Measurements from ENCODE around the gene ARL13B. TPM values are rescaled to one million over a fixed set of nuclear protein-coding genes. Genes with fewer than 3 reads are reported as not detected.

ARL13B gene
- polyA plus RNA-seq, 1 experiment = 4.6 TPM

- no peak overlapping the region for H3K4me3 ChIP-seq (ENCODE audit: low read depth, low read length)
- POLR2A ChIA-PET = no interaction called here
- CTCF ChIA-PET = no interaction called here
- H3K27me3 ChIP-seq (ENCODE audit: control insufficient read depth, insufficient read depth, low read length) = no peaks in the 10 kb centered on the region
- DNase-seq (ENCODE audit: low read depth) = no peak
- no peaks in the 10 kb centered on the region for H3K36me3 ChIP-seq (ENCODE audit: control insufficient read depth, insufficient read depth, low read length)
- TF ChIP-seq, protein P1, sequence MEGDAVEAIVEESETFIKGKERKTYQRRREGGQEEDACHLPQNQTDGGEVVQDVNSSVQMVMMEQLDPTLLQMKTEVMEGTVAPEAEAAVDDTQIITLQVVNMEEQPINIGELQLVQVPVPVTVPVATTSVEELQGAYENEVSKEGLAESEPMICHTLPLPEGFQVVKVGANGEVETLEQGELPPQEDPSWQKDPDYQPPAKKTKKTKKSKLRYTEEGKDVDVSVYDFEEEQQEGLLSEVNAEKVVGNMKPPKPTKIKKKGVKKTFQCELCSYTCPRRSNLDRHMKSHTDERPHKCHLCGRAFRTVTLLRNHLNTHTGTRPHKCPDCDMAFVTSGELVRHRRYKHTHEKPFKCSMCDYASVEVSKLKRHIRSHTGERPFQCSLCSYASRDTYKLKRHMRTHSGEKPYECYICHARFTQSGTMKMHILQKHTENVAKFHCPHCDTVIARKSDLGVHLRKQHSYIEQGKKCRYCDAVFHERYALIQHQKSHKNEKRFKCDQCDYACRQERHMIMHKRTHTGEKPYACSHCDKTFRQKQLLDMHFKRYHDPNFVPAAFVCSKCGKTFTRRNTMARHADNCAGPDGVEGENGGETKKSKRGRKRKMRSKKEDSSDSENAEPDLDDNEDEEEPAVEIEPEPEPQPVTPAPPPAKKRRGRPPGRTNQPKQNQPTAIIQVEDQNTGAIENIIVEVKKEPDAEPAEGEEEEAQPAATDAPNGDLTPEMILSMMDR (IDR thresholded peaks at IDR 0.05; ENCODE audit: insufficient read depth, low read depth, low read length) = no peak
Measured at GRCh38 chr3:94020293-94020692, 40.3 kb downstream of the ARL13B start.

- no peaks in the 10 kb centered on the region for H3K27me3 ChIP-seq (ENCODE audit: control insufficient read depth, insufficient read depth, low read length)
- no peak overlapping the region for H3K4me3 ChIP-seq (ENCODE audit: low read depth, low read length)
- no peaks in the 10 kb centered on the region for H3K36me3 ChIP-seq (ENCODE audit: control insufficient read depth, insufficient read depth, low read length)
- TF ChIP-seq, protein P1 (IDR thresholded peaks at IDR 0.05; ENCODE audit: insufficient read depth, low read depth, low read length) = no peak
- DNase-seq (ENCODE audit: low read depth) = no peak
- POLR2A ChIA-PET = interaction anchor here (0.6 kb wide), 1 partner anchor 10 kb away, joined by 3 read pairs; no protein-coding TSS in a partner anchor
- CTCF ChIA-PET = interaction anchor here (1.1 to 2.1 kb wide), 3 partner anchors 13 to 25 kb away, joined by 3 to 7 read pairs (median 4); no protein-coding TSS in a partner anchor
Measured at GRCh38 chr3:94024385-94024784, 44.4 kb downstream of the ARL13B start.

DNA sequence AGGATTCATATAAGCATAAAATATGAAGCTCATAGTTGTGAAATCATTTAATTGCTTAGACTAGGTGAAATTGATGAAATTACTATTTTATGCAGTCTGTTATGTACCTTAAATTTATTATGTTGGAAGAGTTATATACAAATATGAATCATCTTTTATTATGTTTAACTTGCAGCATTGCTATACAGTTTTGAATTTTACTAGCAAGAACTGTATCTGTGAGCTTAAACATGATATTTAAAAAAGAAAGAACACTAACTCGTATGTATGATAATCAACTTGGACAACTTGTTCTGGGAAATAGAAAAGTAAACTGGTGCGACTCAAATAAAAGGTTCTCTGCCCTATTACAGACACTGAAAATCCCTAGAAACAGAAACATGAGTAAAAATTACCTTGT lies 46.7 kb downstream of the ARL13B start:
- Histone ChIP-seq H3K36me3 (ENCODE audit: control insufficient read depth, insufficient read depth, low read length) (no peaks in the 10 kb centered on the region), H3K4me3 (ENCODE audit: low read depth, low read length) (no peak overlapping the region), H3K27me3 (ENCODE audit: control insufficient read depth, insufficient read depth, low read length) (no peaks in the 10 kb centered on the region)
- ChIA-PET CTCF (no interaction called here), POLR2A (no interaction called here)
- TF ChIP-seq, protein P1 (IDR thresholded peaks at IDR 0.05; ENCODE audit: insufficient read depth, low read depth, low read length) = no peak
- no peak for DNase-seq (ENCODE audit: low read depth)

DNA sequence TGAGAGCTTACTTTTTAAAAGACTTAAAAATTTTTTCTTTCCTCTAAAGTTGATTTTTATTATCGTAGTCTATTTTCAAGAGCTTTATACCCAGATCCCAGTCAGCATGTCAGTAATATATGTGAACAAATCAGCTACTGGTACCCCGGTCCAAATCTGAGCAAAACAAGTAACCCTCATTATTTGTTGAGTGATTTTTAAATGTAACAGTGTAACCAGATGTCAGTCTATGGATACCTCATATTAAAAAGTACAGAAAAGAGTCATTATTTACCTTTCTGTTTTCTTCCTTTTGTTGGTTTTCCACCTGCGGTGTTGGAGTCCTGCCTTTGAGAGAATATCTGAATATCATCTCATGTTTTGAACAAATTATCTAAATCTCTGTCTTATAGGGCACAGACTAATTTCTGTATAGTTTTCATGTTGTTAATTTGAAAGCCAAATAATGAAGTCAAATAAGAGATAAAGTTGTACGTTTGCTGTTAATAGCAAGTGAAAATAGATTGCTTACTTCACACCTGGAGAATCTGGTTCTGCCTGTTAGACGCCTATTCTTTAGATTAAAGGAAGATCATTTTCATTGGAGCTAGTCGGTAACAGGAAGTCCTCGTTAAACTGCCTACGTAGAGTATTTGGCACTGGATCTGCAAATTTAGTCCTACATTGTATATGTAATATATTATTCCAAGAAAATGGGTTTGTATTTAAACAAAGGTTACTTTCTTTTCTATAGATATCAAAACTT lies 48.3 kb downstream of the ARL13B start, which contains the start of gene STX19:
STX19 (minus strand) TSS at position 505 of the 745 bp plus-strand sequence. CDS start 13,328 bp downstream, outside the sequence.
- Histone ChIP-seq H3K27me3 (ENCODE audit: control insufficient read depth, insufficient read depth, low read length) (no peaks in the 10 kb centered on the region), H3K36me3 (ENCODE audit: control insufficient read depth, insufficient read depth, low read length) (no peaks in the 10 kb centered on the region), H3K4me3 (ENCODE audit: low read depth, low read length) (no peak within 1 kb of the TSS)
- no peak for DNase-seq (ENCODE audit: low read depth)
- ChIA-PET CTCF (interaction anchor here (0.9 kb wide), 1 partner anchor 41 kb away, joined by 3 read pairs; no protein-coding TSS in a partner anchor), POLR2A (no interaction called here)
- TF ChIP-seq, protein P1 (IDR thresholded peaks at IDR 0.05; ENCODE audit: insufficient read depth, low read depth, low read length) = no peak

DNA sequence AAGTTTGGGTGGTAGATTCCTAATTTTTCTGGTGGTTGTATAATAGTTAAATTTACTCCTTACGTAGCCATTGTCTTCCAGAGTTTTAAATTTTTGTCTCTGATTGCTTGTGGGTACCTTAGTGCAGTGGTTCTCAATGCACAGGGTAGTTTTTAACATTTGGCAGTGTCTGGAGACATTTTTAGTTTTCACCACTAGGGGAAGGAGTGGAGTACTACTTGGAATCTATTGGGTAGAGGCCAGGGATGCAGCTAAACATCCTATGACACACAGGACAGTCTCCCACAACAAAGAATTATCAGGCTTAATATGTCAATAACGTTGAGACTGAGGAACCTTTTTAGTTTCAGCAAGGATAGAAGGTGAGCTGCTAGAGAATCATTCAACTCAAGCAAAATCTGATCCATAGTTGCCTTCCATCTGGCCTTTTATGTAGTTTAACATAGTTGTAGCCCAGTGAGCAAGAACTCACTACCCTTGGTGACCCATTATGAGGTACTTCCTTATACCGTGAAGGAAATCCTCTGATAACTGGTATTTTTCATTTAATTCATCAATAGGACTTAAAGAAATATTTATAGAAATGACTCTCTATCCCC lies 57.1 kb downstream of the ARL13B start:
- CTCF ChIA-PET = interaction anchor here (0.7 to 2.0 kb wide), 9 partner anchors 10 to 32 kb away, joined by 3 to 7 read pairs (median 4); partner anchors contain the start of genes DHFR2 and NSUN3

More for the DNA sequence above, 57.1 kb downstream of the ARL13B start:
- H3K4me3 ChIP-seq (ENCODE audit: low read depth, low read length) = no peak overlapping the region
- no peaks in the 10 kb centered on the region for H3K36me3 ChIP-seq (ENCODE audit: control insufficient read depth, insufficient read depth, low read length)
- POLR2A ChIA-PET = no interaction called here
- H3K27me3 ChIP-seq (ENCODE audit: control insufficient read depth, insufficient read depth, low read length) = no peaks in the 10 kb centered on the region
- TF ChIP-seq, protein P1 (IDR thresholded peaks at IDR 0.05; ENCODE audit: insufficient read depth, low read depth, low read length) = peak; percentile 63
- DNase-seq (ENCODE audit: low read depth) = no peak

All from BJ (cell line).